Activated CD8-positive, alpha-beta memory T cell treated with anti-CD3 and anti-CD28 coated beads, Interleukin-2, amount 50 U/mL, for 24 hours (primary cell): ENCODE results near the gene SPAAR.
A peak's percentile ranks its signal among the peaks of the same experiment; 100 is the strongest.
"Not testable (repeated sequence)": the region's sequence is repeated elsewhere in the genome, so short reads cannot be mapped to it uniquely, and the experiment has no call there.

Source experiments
- DNase-seq: peaks from one replicate; pipeline ENCODE4 v3.0.0-alpha.2; 2020; ENCODE audit errors: extremely low read depth

Gene SPAAR

GRCh38 chr9:35923598-35923926 lies 14.3 kb downstream of the SPAAR start:
- no peak for DNase-seq

GRCh38 chr9:35923927-35924763 lies 14.9 kb downstream of the SPAAR start:
- no peak for DNase-seq

- DNase-seq = no peak
These were observed 19.5 kb downstream of the SPAAR start for GRCh38 chr9:35928591-35929452.

- DNase-seq = no peak
These were observed 20.1 kb downstream of the SPAAR start for GRCh38 chr9:35929453-35929718.

- no peak for DNase-seq
These were observed 21.2 kb downstream of the SPAAR start for GRCh38 chr9:35930521-35930920.

GRCh38 chr9:35930989-35931388 lies 21.7 kb downstream of the SPAAR start:
- no peak for DNase-seq

GRCh38 chr9:35932735-35933134 lies 23.4 kb downstream of the SPAAR start:
- DNase-seq = no peak

- DNase-seq = no peak
These were observed 24.3 kb downstream of the SPAAR start for GRCh38 chr9:35933550-35934067.

GRCh38 chr9:35934069-35934468 lies 24.8 kb downstream of the SPAAR start:
- not testable (repeated sequence) for DNase-seq

GRCh38 chr9:35935261-35935660 lies 26.0 kb downstream of the SPAAR start:
- no peak for DNase-seq

GRCh38 chr9:35935755-35936509 lies 26.6 kb downstream of the SPAAR start:
- DNase-seq = no peak

GRCh38 chr9:35937227-35937626 lies 27.9 kb downstream of the SPAAR start:
- no peak for DNase-seq

GRCh38 chr9:35938474-35939356 lies 29.4 kb downstream of the SPAAR start:
- no peak for DNase-seq

GRCh38 chr9:35939679-35940250 lies 30.5 kb downstream of the SPAAR start:
- no peak for DNase-seq

- DNase-seq = no peak
These were observed 31.4 kb downstream of the SPAAR start for GRCh38 chr9:35940458-35941407.

GRCh38 chr9:35942286-35942685 lies 33.0 kb downstream of the SPAAR start:
- no peak for DNase-seq

GRCh38 chr9:35944173-35944572 lies 34.9 kb downstream of the SPAAR start:
- DNase-seq = no peak

- no peak for DNase-seq
These were observed 35.6 kb downstream of the SPAAR start for GRCh38 chr9:35944841-35945240.

GRCh38 chr9:35945341-35946018 lies 36.2 kb downstream of the SPAAR start:
- DNase-seq = peak; percentile 39
